LNCaP clone FGC (cell line): ENCODE data around the gene TUT4.

Experiments
- DNase-seq: peaks from one replicate; pipeline ENCODE4 v3.0.0-alpha.2; 2011; ENCODE audit warnings: low read depth
- H3K4me3 ChIP-seq: 2 replicates; pipeline ENCODE4 v1.5.1; 2011; ENCODE audit warnings: mild to moderate bottlenecking, low read depth, low read length, control low read depth
- CTCF ChIP-seq: IDR thresholded peaks from 2 replicates; pipeline ENCODE4 v1.5.1; 2012; ENCODE audit warnings: mild to moderate bottlenecking; ENCODE audit not compliant: control insufficient read depth, insufficient read depth; ENCODE audit errors: extremely low read depth

Gene TUT4

DNA sequence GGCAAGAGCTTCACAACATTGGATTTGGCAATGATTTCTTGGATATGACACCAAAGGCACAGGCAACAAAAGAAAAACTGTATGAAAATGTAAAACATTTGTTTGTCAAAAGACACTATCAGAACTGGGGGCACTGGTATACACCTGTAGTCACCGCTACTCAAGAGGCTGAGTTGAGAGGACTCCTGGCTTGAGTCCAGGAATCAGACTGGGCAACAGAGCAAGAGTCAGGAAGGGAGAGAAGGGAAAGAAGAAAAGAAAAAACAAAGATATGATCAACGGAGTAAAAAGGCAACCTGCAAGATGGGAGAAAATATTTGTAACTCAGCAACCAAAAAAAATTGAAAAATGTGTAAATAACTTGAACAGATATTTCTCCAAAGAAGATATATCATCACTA, 6.0 kb upstream of the TUT4 start:
- no peak overlapping the region for H3K4me3 ChIP-seq
- no peak for TF ChIP-seq CTCF
- no peak for DNase-seq

- TF ChIP-seq CTCF, result no peak
- H3K4me3 ChIP-seq, result no peak overlapping the region
- no peak for DNase-seq
Observed at GRCh38 chr1:52556641-52557360, 3.9 kb upstream of the TUT4 start.

- no peak overlapping the region for H3K4me3 ChIP-seq
- DNase-seq, result no peak
- no peak for TF ChIP-seq CTCF
Observed at GRCh38 chr1:52554756-52555155, 1.9 kb upstream of the TUT4 start.

DNA sequence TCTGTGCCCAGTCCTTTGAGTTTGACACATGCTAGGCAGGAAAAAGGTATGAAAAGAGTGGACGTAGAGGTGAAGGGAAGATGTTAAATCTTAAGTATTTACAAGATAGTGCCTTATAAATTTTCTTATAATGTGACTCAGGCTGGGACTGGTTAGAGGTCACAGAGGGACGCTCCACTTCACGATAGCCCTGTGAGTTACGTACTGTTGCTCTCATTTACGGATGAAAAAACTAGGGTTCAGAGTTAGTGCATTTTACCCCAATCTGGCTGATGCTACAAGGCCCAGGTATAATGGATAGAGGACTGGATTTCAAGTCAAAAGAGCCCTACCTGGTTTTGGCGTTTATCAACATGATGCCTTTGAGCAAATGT, 1.4 kb upstream of the TUT4 start:
- peak overlapping the region; percentile 88 for H3K4me3 ChIP-seq
- no peak for DNase-seq
- TF ChIP-seq CTCF, result no peak

GRCh38 chr1:52553362-52554266, 722 bp upstream of the TUT4 start:
- no peak for DNase-seq
- TF ChIP-seq CTCF, result no peak
- peak overlapping the region; percentile 88 for H3K4me3 ChIP-seq

DNA sequence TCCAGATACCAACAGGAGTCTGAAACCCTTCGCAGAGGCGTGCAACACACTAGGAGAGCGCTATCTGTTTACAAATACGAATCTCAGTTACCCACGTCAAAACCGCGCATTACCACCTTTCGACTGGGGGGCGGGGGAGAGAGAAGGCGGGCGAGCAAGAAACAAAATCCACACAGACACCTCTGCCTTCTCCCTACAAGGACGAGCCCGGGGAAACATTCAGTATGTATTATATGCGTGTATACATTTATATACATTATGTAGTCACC, 722 bp downstream of the TUT4 start:
- peak overlapping the region; percentile 88 for H3K4me3 ChIP-seq
- no peak for TF ChIP-seq CTCF
- DNase-seq, result no peak
